Measurements from ENCODE around the gene MYCBP2.

GRCh38 chr13:77316430-77316829 is 10.5 kb downstream of the MYCBP2 start:
- TF ChIP-seq CTCF (IDR thresholded peaks at IDR 0.05) (no peak), EP300 (IDR thresholded peaks at IDR 0.05) (no peak), POLR2A (IDR thresholded peaks at IDR 0.05) (no peak)

All from tibial nerve (tissue), 4 donors.